ENCODE results near the gene OCEL1. TPM values are rescaled to one million over a fixed set of nuclear protein-coding genes. Genes with fewer than 3 reads are reported as not detected.

Gene OCEL1
- total RNA-seq, 2 experiments from 2014 or later, result 10.2 to 29.5 TPM

DNA sequence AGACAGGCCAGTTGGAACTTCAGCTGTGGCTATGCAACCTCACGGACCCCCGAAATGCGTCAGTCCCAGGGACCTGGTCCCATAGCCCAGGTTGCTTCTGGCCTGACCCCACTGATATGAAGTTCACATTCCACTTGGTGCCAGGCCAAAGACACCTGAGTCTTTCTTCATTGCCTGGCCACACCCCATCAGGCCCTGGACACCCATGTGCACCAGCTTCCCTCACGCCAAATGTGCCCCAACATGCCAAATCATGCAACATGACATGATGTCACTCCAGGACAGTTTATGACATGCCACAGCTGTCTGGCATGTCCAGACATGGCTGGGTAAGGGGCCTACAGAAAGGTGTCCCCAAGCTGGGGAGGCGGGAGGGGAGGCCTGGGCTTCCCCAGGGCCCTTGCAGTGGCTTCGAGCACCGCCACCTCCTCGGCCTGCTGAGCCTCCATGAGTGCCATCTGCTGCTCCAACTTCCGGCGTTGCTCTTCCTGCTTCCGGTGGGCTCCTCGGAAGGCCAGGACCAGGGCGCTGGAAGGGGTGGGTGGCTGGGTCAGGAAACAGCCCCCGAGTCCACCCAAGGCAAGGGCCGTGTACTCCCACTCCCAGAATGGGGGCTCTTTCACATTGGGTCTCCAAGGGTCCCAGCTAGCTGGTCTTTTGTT is 24.0 kb downstream of the OCEL1 start:
- TF ChIP-seq EZH2phosphoT487 (IDR thresholded peaks at IDR 0.05; ENCODE audit: borderline replicate concordance, low read depth, low read length), result no peak
- TF ChIP-seq, protein P1, sequence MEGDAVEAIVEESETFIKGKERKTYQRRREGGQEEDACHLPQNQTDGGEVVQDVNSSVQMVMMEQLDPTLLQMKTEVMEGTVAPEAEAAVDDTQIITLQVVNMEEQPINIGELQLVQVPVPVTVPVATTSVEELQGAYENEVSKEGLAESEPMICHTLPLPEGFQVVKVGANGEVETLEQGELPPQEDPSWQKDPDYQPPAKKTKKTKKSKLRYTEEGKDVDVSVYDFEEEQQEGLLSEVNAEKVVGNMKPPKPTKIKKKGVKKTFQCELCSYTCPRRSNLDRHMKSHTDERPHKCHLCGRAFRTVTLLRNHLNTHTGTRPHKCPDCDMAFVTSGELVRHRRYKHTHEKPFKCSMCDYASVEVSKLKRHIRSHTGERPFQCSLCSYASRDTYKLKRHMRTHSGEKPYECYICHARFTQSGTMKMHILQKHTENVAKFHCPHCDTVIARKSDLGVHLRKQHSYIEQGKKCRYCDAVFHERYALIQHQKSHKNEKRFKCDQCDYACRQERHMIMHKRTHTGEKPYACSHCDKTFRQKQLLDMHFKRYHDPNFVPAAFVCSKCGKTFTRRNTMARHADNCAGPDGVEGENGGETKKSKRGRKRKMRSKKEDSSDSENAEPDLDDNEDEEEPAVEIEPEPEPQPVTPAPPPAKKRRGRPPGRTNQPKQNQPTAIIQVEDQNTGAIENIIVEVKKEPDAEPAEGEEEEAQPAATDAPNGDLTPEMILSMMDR (conservative IDR thresholded peaks at IDR 0.05; ENCODE audit: low read length), result no peak
- Histone ChIP-seq H3K27ac (ENCODE audit: low read depth, low read length, poor library complexity, severe bottlenecking) (no peak overlapping the region), H3K4me2 (ENCODE audit: low read length) (no peak overlapping the region), H4K20me1 (ENCODE audit: insufficient read depth, low read length) (no peaks in the 10 kb centered on the region), H3K4me3 (ENCODE audit: low read depth, low read length, poor library complexity, severe bottlenecking) (no peak overlapping the region), H2AFZ (ENCODE audit: low read length) (no peak overlapping the region), H3K4me1 (ENCODE audit: insufficient read depth, low read length, poor library complexity, severe bottlenecking) (peaks cover 11% of the 10 kb centered on the region), H3K9me2 (ENCODE audit: insufficient read depth, low read length) (no peaks in the 10 kb centered on the region), H3K36me3 (ENCODE audit: insufficient read depth, low read length) (no peaks in the 10 kb centered on the region), H3K9me3 (ENCODE audit: low read length) (no peaks in the 10 kb centered on the region), H3K79me2 (ENCODE audit: insufficient read depth, low read depth, low read length) (no peaks in the 10 kb centered on the region)
- DNase-seq (ENCODE audit: low spot score), result no peak
- ChIA-PET POLR2A (interaction anchor here (0.6 to 0.7 kb wide), 2 partner anchors 86 to 182 kb away, joined by 3 to 6 read pairs; no protein-coding TSS in a partner anchor), CTCF (ENCODE audit: unreplicated experiment) (interaction anchor here (0.6 kb wide), 1 partner anchor 171 kb away, joined by 3 read pairs; no protein-coding TSS in a partner anchor)
- intact Hi-C loops (cut with micrococcal nuclease; ENCODE audit: unreplicated experiment), result loop anchor here (10.0 kb wide), 1 partner anchor 355 kb away; no protein-coding TSS in a partner anchor
- BruUV-seq (replicated peaks), result no TSS peak

DNA sequence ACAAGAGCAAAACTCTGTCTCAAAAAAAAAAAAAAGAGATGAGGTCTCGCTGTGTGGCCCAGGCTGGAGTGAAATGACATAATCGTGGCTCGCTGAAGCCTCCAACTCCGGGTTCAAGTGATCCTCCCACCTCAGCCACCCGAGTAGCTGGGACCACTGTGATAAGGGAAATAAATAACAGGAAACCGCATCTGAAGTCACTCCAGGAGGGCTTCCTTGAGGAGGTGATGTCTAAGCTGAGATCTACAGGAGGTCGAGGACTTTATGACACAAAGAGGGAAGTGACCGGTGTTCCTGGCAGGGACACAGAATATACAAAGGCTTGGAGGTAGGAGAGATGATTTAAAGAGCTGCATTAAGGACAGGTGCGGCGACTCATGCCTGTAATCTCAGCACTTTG is 28.6 kb downstream of the OCEL1 start:
- no peaks in the 10 kb centered on the region for H4K20me1 ChIP-seq (ENCODE audit: insufficient read depth, low read length)
- TF ChIP-seq, protein P1 (conservative IDR thresholded peaks at IDR 0.05; ENCODE audit: low read length), result no peak
- POLR2A ChIA-PET, result no interaction called here
- no peaks in the 10 kb centered on the region for H3K4me1 ChIP-seq (ENCODE audit: insufficient read depth, low read length, poor library complexity, severe bottlenecking)
- CTCF ChIA-PET (ENCODE audit: unreplicated experiment), result no interaction called here
- H3K4me2 ChIP-seq (ENCODE audit: low read length), result no peak overlapping the region
- no peak overlapping the region for H3K4me3 ChIP-seq (ENCODE audit: low read depth, low read length, poor library complexity, severe bottlenecking)
- no peaks in the 10 kb centered on the region for H3K36me3 ChIP-seq (ENCODE audit: insufficient read depth, low read length)
- intact Hi-C loops (cut with micrococcal nuclease; ENCODE audit: unreplicated experiment), result no loop called here
- no peaks in the 10 kb centered on the region for H3K9me2 ChIP-seq (ENCODE audit: insufficient read depth, low read length)
- no peak overlapping the region for H3K27ac ChIP-seq (ENCODE audit: low read depth, low read length, poor library complexity, severe bottlenecking)
- H2AFZ ChIP-seq (ENCODE audit: low read length), result no peak overlapping the region
- no peaks in the 10 kb centered on the region for H3K9me3 ChIP-seq (ENCODE audit: low read length)
- no peaks in the 10 kb centered on the region for H3K79me2 ChIP-seq (ENCODE audit: insufficient read depth, low read depth, low read length)
- DNase-seq (ENCODE audit: low spot score), result no peak
- no TSS peak for BruUV-seq (replicated peaks)

DNA sequence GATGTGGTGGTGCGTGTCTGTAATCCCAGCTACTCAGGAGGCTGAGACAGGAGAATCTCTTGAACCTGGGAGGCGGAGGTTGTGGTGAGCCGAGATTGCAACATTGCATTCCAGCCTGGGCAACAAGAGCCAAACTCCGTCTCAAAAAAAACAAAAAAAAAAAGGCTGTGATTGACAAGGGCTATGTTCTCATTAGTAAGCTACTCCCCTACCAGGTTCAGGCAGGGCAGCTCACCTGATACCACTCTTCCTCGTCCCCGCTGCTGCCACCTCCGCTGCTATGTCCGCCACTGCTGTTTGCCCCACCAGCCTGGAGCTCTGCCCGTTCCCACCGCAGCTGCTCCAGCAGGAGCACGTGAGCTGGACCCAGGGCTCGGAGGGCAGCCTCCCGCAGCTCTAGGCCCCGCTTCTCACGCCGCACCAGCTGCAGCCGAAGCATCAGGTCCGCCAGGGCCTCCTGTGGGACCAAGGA is 29.2 kb downstream of the OCEL1 start:
- no peak overlapping the region for H3K4me2 ChIP-seq (ENCODE audit: low read length)
- TF ChIP-seq, protein P1 (conservative IDR thresholded peaks at IDR 0.05; ENCODE audit: low read length), result no peak
- TF ChIP-seq EZH2phosphoT487 (IDR thresholded peaks at IDR 0.05; ENCODE audit: borderline replicate concordance, low read depth, low read length), result no peak
- H3K4me1 ChIP-seq (ENCODE audit: insufficient read depth, low read length, poor library complexity, severe bottlenecking), result no peaks in the 10 kb centered on the region
- no peaks in the 10 kb centered on the region for H3K9me3 ChIP-seq (ENCODE audit: low read length)
- ChIA-PET CTCF (ENCODE audit: unreplicated experiment) (no interaction called here), POLR2A (no interaction called here)
- no peak overlapping the region for H2AFZ ChIP-seq (ENCODE audit: low read length)
- H3K36me3 ChIP-seq (ENCODE audit: insufficient read depth, low read length), result no peaks in the 10 kb centered on the region
- no TSS peak for BruUV-seq (replicated peaks)
- H3K79me2 ChIP-seq (ENCODE audit: insufficient read depth, low read depth, low read length), result no peaks in the 10 kb centered on the region
- H3K9me2 ChIP-seq (ENCODE audit: insufficient read depth, low read length), result no peaks in the 10 kb centered on the region
- DNase-seq (ENCODE audit: low spot score), result no peak
- H3K27ac ChIP-seq (ENCODE audit: low read depth, low read length, poor library complexity, severe bottlenecking), result no peak overlapping the region
- intact Hi-C loops (cut with micrococcal nuclease; ENCODE audit: unreplicated experiment), result no loop called here
- H3K4me3 ChIP-seq (ENCODE audit: low read depth, low read length, poor library complexity, severe bottlenecking), result no peak overlapping the region
- H4K20me1 ChIP-seq (ENCODE audit: insufficient read depth, low read length), result no peaks in the 10 kb centered on the region

All from OCI-LY7 (cell line).